GM12873 (cell line): ENCODE results near the gene DCLK2.

Source experiments
- CTCF ChIP-seq: IDR thresholded peaks from 2 replicates; pipeline ENCODE4 v1.5.1; 2012; ENCODE audit warnings: low read depth, mild to moderate bottlenecking, moderate library complexity, low read length, control low read depth; ENCODE audit not compliant: insufficient read depth; ENCODE audit errors: missing control alignments

The DCLK2 gene

DNA sequence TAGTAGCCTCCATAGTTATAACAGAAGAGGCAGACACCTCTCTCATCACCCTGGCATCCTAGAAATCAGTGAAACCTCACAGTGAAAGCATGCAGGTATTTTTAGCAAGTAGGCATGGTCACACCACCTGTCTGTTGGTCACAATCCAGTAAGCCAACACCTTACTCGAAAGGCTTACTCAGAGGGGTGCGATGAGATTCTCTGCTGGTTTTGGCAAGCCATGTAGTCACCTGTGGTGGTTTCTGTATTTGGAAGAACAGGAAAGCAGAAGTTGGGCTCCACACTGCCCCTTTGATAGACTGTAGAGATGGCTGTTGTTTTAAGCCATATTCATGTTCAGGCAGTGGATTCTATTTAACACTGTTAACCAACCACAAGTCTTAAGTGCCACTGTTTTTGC is 134.7 kb downstream of the DCLK2 start:
- TF ChIP-seq CTCF: no peak

DNA sequence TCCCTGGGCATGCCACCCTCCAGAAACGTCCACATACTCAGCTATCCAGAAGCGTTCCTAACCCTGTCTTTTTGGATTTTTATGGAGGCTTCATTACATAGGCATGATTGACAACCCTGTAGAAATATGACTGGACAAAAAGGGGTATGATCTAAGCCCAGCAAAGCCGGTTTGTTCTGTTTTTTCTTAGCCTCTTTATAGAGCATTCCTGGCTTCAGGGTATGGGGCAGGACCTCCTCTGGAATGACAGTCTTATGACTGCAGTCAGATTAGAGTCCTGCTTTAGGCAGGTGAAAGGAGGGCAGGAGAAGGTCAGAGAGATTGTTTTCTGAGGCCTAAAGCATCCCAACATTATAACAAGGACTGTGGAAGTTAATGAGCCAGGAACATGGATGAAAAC is 137.4 kb downstream of the DCLK2 start:
- no peak for TF ChIP-seq CTCF

DNA sequence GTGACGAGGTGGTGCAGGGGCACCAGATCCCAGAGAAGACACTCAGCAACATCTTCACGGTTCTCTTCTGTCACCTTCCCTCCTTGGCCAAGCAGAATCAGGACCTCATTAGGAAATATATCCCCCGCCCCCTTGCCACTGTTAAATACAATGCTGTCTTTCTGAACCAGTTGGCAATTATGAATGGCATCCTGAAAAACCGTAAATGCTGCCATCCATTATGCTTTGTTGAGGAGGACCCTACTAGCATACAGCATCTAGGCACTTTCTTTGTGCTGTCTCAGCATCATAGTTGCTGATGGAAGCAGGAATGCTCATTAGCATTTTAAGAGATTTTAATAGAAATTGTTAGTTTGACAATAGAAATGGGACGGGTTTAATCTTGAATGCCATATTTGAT is 138.5 kb downstream of the DCLK2 start:
- TF ChIP-seq CTCF: no peak

GRCh38 chr4:150217192-150217591 is 138.9 kb downstream of the DCLK2 start:
- TF ChIP-seq CTCF: no peak

GRCh38 chr4:150217808-150218207 is 139.6 kb downstream of the DCLK2 start:
- TF ChIP-seq CTCF: no peak

GRCh38 chr4:150218447-150218846 is 140.2 kb downstream of the DCLK2 start:
- TF ChIP-seq CTCF: no peak

GRCh38 chr4:150219841-150220240 is 141.6 kb downstream of the DCLK2 start:
- TF ChIP-seq CTCF: no peak
